ENCODE results near the gene PRKN.
"Not testable (repeated sequence)": the region's sequence is repeated elsewhere in the genome, so short reads cannot be mapped to it uniquely, and the experiment has no call there.

PRKN gene

GRCh38 chr6:161347988-161348627 lies 1379.5 kb downstream of the PRKN start:
- no peak for DNase-seq (ENCODE audit: low spot score)

GRCh38 chr6:161347125-161347524 lies 1380.4 kb downstream of the PRKN start:
- no peak for DNase-seq (ENCODE audit: low spot score)

GRCh38 chr6:161346717-161347116 lies 1380.8 kb downstream of the PRKN start:
- DNase-seq (ENCODE audit: low spot score): no peak

GRCh38 chr6:161344626-161345025 lies 1382.9 kb downstream of the PRKN start:
- no peak for DNase-seq (ENCODE audit: low spot score)

GRCh38 chr6:161342039-161342438 lies 1385.5 kb downstream of the PRKN start:
- no peak for DNase-seq (ENCODE audit: low spot score)

GRCh38 chr6:161341638-161342037 lies 1385.9 kb downstream of the PRKN start:
- no peak for DNase-seq (ENCODE audit: low spot score)

- DNase-seq (ENCODE audit: low spot score): no peak
Measured at GRCh38 chr6:161338015-161338414, 1389.6 kb downstream of the PRKN start.

GRCh38 chr6:161336479-161336878 lies 1391.1 kb downstream of the PRKN start:
- DNase-seq (ENCODE audit: low spot score): no peak

GRCh38 chr6:161333410-161333809 lies 1394.2 kb downstream of the PRKN start:
- no peak for DNase-seq (ENCODE audit: low spot score)

- DNase-seq (ENCODE audit: low spot score): not testable (repeated sequence)
Measured at GRCh38 chr6:161331402-161332081, 1396.0 kb downstream of the PRKN start.

- DNase-seq (ENCODE audit: low spot score): no peak
Measured at GRCh38 chr6:161327360-161327953, 1400.1 kb downstream of the PRKN start.

GRCh38 chr6:161319231-161319630 lies 1408.3 kb downstream of the PRKN start:
- DNase-seq (ENCODE audit: low spot score): no peak

- DNase-seq (ENCODE audit: low spot score): no peak
Measured at GRCh38 chr6:161318456-161318855, 1409.1 kb downstream of the PRKN start.

GRCh38 chr6:161316531-161316930 lies 1411.0 kb downstream of the PRKN start:
- no peak for DNase-seq (ENCODE audit: low spot score)

GRCh38 chr6:161315246-161315917 lies 1412.2 kb downstream of the PRKN start:
- not testable (repeated sequence) for DNase-seq (ENCODE audit: low spot score)

GRCh38 chr6:161314541-161315245 lies 1412.9 kb downstream of the PRKN start:
- not testable (repeated sequence) for DNase-seq (ENCODE audit: low spot score)

- DNase-seq (ENCODE audit: low spot score): no peak
Measured at GRCh38 chr6:161313940-161314509, 1413.5 kb downstream of the PRKN start.

- not testable (repeated sequence) for DNase-seq (ENCODE audit: low spot score)
Measured at GRCh38 chr6:161313475-161313874, 1414.1 kb downstream of the PRKN start.

- DNase-seq (ENCODE audit: low spot score): not testable (repeated sequence)
Measured at GRCh38 chr6:161309774-161310173, 1417.8 kb downstream of the PRKN start.

- DNase-seq (ENCODE audit: low spot score): no peak
Measured at GRCh38 chr6:161308075-161308655, 1419.4 kb downstream of the PRKN start.

GRCh38 chr6:161305860-161306259 lies 1421.7 kb downstream of the PRKN start:
- DNase-seq (ENCODE audit: low spot score): no peak

Measured in CD4-positive, alpha-beta T cell treated with Interleukin-6 at 100 ng/mL for 8 hours (primary cell).